Kasumi-1 (cell line): ENCODE measurements around the gene TPM2.
"Not testable (repeated sequence)": the region's sequence is repeated elsewhere in the genome, so short reads cannot be mapped to it uniquely, and the experiment has no call there.

ENCODE experiments used
- DNase-seq, 2 experiments: peaks; one replicate each; lab custom pipeline; 2025; lab: John Stamatoyannopoulos, UW

Gene TPM2

DNA sequence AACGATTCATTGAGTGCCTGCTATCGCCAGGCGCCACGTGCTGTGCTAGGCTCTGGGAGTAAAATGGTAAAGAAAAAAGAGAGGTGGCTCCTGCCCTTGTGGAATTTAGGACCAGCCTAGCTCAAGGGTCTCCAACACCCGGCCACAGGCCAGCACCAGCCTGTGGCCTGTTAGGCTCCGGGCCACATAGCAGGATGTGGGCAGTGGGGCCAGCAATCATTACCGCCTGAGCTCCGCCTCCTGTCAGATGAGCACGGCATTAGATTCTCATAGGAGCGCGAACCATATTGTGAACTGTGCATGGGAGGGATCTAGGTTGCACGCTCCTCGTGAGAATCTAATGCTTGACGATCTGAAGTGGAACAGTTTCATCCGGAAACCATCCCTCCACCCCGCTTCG lies 33.4 kb downstream of the TPM2 start:
- DNase-seq = no peak

DNA sequence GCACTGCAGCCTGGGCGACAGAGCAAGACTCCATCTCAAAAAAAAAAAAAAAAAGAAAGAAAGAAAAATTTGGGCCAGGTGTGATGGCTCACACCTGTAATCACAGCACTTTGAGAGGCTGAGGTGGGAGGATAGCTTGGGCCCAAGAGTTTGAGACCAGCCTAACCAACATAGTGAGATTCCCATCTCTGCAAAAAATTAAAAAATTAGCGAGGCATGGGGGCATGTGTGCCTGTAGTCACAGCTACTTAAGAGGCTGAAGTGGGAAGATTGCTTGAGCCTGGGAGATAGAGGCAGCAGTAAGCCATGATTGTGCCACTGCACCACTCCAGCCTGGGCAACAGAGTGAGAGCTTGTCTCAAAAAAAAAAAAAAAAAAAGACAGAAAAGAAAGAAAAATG lies 36.1 kb downstream of the TPM2 start:
- no peak for DNase-seq

DNA sequence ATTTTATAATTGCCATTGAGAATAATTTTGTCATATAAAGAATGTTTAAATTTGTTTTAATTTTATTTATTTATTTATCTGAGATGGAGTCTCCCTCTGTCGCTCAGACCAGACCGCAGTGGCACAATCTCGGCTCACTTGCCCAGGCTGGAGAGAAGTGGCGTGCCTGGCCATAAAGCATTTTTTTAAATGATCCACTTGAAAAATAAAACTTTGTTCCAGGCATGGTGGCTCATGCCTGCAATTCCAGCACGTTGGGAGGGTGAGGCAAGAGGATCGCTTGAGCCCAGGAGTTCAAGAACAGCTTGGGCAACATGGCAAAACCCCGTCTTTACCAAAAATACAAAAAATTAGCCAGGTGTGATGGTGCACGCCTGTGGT lies 36.9 kb downstream of the TPM2 start:
- no peak for DNase-seq

GRCh38 chr9:35651956-35652828 lies 37.5 kb downstream of the TPM2 start:
- DNase-seq = no peak

DNA sequence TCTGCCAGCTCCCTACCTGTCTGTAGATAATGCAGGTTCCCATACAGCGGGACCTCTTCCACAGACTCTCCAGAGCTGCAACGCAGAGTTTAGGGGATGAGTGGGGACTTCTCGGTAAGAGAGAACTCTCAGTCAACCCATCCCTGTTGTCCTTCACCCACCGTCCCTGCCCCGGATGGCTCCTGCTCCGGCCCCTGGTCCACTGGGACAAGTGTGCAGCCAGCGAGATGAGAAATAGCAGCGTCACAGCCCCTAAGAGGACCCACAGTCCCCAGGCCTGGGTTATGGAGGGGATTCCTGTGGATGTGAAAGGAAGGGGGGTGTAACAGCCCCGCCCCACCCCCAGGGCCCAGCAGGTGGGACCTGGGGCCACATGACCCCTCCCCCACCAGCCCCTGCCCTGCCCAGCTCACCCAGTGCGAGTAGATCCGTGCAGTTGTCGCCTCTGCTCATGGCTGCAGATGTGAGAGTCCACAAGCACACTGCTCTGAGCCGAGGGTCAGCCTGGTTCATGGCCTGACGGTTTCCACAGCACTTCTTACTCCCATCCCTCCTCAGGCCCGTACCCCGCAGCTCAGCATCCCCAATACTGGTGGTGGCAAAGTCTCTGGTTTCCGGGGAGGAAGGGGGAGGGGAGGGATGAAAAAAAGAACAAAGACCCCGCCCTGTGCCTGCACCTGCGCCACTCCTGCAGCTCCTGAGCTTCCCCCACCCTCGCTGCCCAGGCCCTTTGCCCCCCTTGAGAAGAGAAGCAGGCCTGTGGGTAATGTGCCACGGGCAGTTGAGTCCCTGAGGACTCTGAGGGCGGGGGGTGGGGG lies 39.2 kb downstream of the TPM2 start, which contains the start of gene SIT1:
SIT1 (minus strand) TSS at position 591 of the 818 bp plus-strand sequence; CDS start at position 513, 78 bp downstream.
- DNase-seq = no peak

DNA sequence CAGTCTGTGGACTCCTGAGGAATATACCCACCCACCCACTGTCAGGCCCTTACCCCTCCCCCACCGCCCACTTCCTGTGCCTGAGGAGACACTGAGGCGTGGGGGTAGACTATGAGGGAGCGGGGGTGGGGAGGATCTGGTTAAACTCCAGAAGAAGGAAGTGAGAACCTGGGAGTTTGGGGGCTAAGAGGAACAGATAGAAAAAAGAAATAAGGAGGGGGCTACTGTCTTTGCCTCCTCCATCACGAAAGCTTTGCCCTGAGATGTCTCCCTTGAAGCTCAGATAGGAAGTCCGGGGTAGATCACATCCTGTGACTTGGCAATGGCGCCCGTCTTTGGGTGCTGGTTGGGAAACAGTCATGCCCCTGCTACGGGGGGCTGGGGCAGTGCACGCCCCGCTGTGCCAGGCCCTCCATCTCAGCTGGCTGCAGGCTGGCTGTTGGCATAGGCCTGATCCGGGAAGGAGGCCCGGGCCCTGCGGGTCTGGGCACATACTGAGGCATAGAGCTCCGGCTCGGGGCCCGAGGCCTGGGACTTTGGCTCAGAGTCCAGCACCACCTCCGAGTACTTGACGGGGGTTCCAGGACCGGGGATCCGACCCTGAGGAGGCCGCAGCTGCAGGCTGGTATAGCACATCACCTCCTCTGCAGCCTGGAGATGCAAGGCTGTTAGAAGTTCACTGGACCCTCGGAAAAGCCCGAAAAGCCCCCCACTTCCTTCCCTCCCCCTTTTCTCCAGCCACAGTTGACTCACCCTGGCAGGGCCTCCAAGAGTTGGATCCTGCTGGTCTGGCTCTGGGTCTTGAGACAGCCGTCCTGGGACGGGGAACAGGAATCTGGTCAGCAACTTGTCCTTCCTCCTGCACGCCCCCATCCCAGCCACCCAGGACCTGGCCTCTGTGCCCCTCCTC lies 40.0 kb downstream of the TPM2 start:
- peak; percentile 39 to 57 for DNase-seq

DNA sequence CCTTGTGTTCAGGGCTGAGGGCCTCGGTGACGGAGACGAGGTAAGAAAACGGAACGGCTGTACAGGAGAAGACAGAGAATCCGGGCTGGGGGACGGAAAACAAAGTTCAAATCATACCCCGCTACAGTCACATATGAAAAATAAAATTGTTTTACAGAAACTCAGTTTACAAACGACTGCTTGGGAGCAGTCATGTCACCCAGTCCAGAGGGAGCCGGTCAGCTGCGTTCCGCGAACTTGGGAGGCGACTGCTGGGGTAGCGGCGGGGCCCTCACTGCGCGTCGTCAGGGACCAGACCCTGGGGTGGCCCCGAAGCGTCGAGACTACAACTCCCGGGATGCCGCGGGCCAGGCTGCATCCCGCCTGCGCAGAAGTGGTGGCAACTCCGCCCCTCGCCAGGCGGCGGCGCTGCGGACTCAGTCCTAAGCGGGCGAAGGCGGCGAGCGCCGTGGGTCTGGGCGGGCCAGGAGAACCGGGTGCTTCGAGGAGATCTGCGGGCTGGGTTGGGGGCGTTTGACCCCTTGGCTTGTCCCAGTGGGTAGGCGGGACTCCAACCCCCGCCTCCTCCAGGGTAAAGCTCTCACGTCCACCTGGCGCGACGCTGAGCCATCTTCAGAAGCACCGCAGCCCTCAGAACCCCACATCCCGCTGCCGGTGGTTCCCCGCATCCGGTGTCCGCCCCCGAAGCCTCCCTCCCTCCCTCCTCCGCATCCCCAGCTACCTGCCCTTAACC lies 43.0 kb downstream of the TPM2 start:
- DNase-seq = peak; percentile 81

DNA sequence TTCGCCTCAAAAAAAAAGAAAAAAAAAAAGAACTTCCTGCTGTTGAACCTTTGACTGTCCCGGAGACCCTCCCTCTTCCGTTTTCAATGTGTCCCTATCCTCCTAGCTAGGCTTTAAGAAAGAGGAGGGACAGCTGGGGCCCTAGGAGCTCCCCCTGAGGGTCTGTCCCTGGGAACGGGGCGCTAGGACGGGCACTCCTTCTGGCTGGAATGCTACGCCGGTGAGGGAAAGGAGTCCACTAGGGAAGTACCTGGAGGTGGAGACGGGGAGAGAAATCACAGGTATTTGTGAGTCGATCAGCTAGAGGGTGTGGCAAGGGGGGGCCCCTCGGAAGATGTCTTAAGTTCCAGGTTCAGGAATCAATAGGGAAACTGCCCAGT lies 43.6 kb downstream of the TPM2 start:
- peak; percentile 44 to 51 for DNase-seq

- not testable (repeated sequence) for DNase-seq
Observed at GRCh38 chr9:35645736-35646135, 44.0 kb downstream of the TPM2 start.

GRCh38 chr9:35643046-35643445 lies 46.7 kb downstream of the TPM2 start:
- no peak for DNase-seq

- not testable (repeated sequence) for DNase-seq
Observed at GRCh38 chr9:35641478-35641877, 48.2 kb downstream of the TPM2 start.

- not testable (repeated sequence) for DNase-seq
Observed at GRCh38 chr9:35640431-35640830, 49.3 kb downstream of the TPM2 start.

- DNase-seq = no peak
Observed at GRCh38 chr9:35639631-35640030, 50.1 kb downstream of the TPM2 start.

DNA sequence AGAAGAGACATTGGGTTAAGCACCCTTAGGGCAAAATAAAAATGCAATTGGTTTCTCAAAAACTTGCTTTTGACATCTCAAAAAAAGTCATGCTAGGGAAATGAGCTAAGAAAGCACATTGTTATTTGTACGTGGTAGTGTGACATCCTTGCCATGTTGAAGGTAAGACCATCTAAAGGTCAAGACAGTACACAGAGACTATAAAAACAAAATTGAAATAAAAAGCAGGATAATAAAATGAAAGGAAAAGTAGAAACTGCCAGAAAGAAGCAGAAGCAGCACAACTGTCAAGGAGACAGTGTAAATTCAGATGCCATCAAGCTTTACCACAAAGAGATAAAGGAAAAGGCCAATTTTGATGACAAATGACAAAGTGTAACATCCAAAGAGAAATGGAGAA lies 50.5 kb downstream of the TPM2 start:
- DNase-seq = not testable (repeated sequence)

DNA sequence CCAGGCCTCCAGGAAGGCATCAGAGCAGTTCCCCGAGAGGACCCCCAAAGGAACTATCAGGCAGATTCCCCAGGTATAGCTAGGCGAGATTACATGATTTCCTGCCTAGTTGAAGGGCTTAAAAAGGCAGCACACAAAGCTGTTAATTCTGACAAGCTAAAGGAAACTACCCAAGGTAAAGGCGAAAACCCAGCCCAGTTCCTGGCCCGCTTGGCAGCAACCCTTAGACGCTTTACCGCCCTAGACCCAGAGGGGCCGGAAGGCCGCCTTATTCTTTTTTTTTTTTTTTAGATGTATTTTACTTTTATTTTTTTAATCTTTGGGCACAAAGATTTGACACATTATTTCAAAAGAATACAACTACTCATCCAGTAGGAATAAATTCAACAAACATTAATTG lies 51.0 kb downstream of the TPM2 start:
- DNase-seq = not testable (repeated sequence)

GRCh38 chr9:35637427-35637955 lies 52.2 kb downstream of the TPM2 start:
- not testable (repeated sequence) for DNase-seq

DNA sequence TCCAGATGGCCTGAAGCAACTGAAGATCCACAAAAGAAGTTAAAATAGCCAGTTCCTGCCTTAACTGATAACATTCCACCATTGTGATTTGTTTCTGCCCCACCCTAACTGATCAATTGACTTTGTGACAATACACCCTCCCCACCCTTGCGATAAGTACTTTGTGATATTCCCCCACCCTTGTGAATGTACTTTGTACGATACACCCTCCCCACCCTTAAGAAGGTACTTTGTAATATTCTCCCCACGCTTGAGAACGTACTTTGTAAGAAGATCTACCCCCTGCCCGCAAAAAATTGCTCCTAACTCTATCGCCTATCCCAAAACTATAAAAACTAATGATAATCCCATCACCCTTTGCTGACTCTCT lies 52.9 kb downstream of the TPM2 start:
- DNase-seq = not testable (repeated sequence)

DNA sequence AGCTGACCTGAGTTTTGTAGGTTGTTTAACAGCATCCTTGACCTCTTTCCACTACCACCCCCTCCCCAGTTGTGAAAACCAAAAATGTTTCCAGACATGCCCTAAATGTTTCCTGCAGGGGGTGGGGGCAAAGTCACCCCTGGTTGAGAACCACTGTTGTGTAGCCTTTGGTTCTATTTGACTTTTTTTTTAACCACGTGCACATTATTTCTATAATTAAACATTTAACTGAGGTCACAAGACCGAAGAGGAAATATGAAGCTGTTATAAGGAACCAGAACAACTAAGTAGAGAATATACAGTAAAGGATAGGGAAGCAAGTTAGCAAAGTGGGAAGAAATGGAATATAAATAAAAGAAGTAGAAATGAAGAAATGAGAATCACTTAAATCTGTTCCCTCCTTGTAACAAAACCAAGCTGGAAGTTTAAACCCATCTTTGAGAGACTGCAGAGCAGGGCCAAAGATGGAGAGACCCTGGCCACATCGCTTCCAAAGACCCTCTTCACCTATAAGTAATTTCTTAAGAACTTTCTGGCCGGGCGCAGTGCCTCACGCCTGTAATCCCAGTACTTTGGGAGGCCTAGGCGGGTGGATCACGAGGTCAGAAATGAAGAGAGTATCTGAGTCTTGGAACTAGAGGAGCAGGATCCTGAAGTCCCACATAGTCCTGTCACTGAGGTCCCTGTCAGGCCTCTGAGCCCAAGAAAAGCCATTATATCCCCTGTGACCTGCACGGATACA lies 53.4 kb downstream of the TPM2 start:
- peak in 1 of 2 experiments; percentile 15 for DNase-seq

GRCh38 chr9:35635730-35636129 lies 54.0 kb downstream of the TPM2 start:
- no peak for DNase-seq
